ENCODE results near the gene TRIM8. TPM values are rescaled to one million over a fixed set of nuclear protein-coding genes. Genes with fewer than 3 reads are reported as not detected.

The TRIM8 gene
- total RNA-seq, 1 experiment from 2014 or later = 37.0 TPM

- Mint-ChIP-seq H3K27me3 (ENCODE audit: low read depth) (no peaks in the 10 kb centered on the region), H3K9me3 (no peaks in the 10 kb centered on the region), H3K27ac (peak overlapping the region in 2 of 3 experiments; percentile 74 to 90; a peak in 4 of 7 replicates), H3K4me3 (peak overlapping the region in 1 of 2 experiments; percentile 20; a peak in 1 of 5 replicates), H3K36me3 (ENCODE audit: insufficient read depth in 1 of 3, low read depth in 3 of 3) (peaks cover 4 to 27% (median 21%) of the 10 kb centered on the region in 3 experiments; a peak in 5 of 7 replicates), H3K4me1 (peaks cover 65 to 74% of the 10 kb centered on the region in 2 experiments)
- H3K79me1 ChIP-seq (ENCODE audit: insufficient read depth, low read depth, low read length, poor library complexity, severe bottlenecking) = peaks cover 6% of the 10 kb centered on the region
- H4K5ac ChIP-seq (ENCODE audit: insufficient read length, low read depth, low read length) = no peak overlapping the region
- H3K9ac ChIP-seq (ENCODE audit: extremely low read depth, insufficient read length, low read length) = no peak overlapping the region
- no peaks in the 10 kb centered on the region for H3K9me3 ChIP-seq (ENCODE audit: control insufficient read depth, low read depth, low read length)
- H3K27me3 ChIP-seq (ENCODE audit: insufficient read depth, low read length) = no peaks in the 10 kb centered on the region
- no peak overlapping the region for H2AK5ac ChIP-seq (ENCODE audit: insufficient read length, low read length)
- no peak overlapping the region for H3K4me2 ChIP-seq (ENCODE audit: insufficient read depth, insufficient read length, low read length)
- no peak overlapping the region for H2BK15ac ChIP-seq (ENCODE audit: low read depth, low read length)
- H4K91ac ChIP-seq (ENCODE audit: insufficient read length, low read depth, low read length) = no peak overlapping the region
- peak overlapping the region; percentile 56; the same call in 1 of the 2 replicates for H3K14ac ChIP-seq (ENCODE audit: insufficient read depth, low read length)
- no CpG with 5 or more reads among the region's 12 CpGs for WGBS (ENCODE audit: extremely low coverage, insufficient read length, low lambda C conversion rate)
- peaks cover 5% of the 10 kb centered on the region; the same call in 1 of the 2 replicates for H3K4me1 ChIP-seq (ENCODE audit: insufficient read depth, low read length)
- H2AFZ ChIP-seq (ENCODE audit: low read length) = no peak overlapping the region
- H3K27ac ChIP-seq (ENCODE audit: insufficient read length, low read depth, low read length) = no peak overlapping the region
- no peak overlapping the region for H4K8ac ChIP-seq (replicated peaks; ENCODE audit: insufficient read length, low read depth, low read length)
- H2BK5ac ChIP-seq (ENCODE audit: insufficient read length, low read length) = no peak overlapping the region
- DNase-seq = no peak
- no peak overlapping the region for H3K18ac ChIP-seq (ENCODE audit: insufficient read length, low read depth, low read length)
- no peak overlapping the region for H2BK12ac ChIP-seq (ENCODE audit: insufficient read length, low read depth, low read length)
- no peak overlapping the region for H2BK20ac ChIP-seq (ENCODE audit: low read depth, low read length, poor library complexity, severe bottlenecking)
- H3K23me2 ChIP-seq (ENCODE audit: insufficient read length, low read depth, low read length, poor library complexity, severe bottlenecking) = peaks cover 16% of the 10 kb centered on the region
- TF ChIP-seq CTCF (conservative IDR thresholded peaks at IDR 0.05) = no peak
- H4K20me1 ChIP-seq (ENCODE audit: control insufficient read depth, insufficient read depth, insufficient read length) = no peaks in the 10 kb centered on the region
- peaks cover 21% of the 10 kb centered on the region; the same call in 1 of the 2 replicates for H3K79me2 ChIP-seq (ENCODE audit: insufficient read depth, low read length)
- H3K56ac ChIP-seq (ENCODE audit: insufficient read length, low read depth, low read length) = no peak overlapping the region
- H2BK120ac ChIP-seq (ENCODE audit: low read depth, low read length, poor library complexity, severe bottlenecking) = no peak overlapping the region
- H3K4ac ChIP-seq (ENCODE audit: low read depth, low read length) = no peak overlapping the region
- H3T11ph ChIP-seq (ENCODE audit: low read length) = no peak overlapping the region
- H3K23ac ChIP-seq (ENCODE audit: insufficient read length, low read depth, low read length) = no peak overlapping the region
Observed at GRCh38 chr10:102649797-102650654, 5.7 kb downstream of the TRIM8 start.

Measured in H9 (cell line).